KMS-11 (cell line): Measurements from ENCODE around the gene LIMK2.

Source experiments
- H2AFZ ChIP-seq: fragments of 200-600 bp; sonication (generic); 2 replicates; pipeline ENCODE4 v1.6.1; 2016; ENCODE audit warnings: antibody characterized with exemption, mixed run types, low read depth
- H3K27ac ChIP-seq: fragments of 200-600 bp; sonication (generic); 2 replicates; pipeline ENCODE4 v1.6.1; 2016; ENCODE audit warnings: mild to moderate bottlenecking, mixed run types
- H3K27me3 ChIP-seq: fragments of 200-600 bp; sonication (generic); 2 replicates; pipeline ENCODE4 v1.6.1; 2017; ENCODE audit warnings: mild to moderate bottlenecking, low read depth, mixed run types, moderate library complexity; ENCODE audit not compliant: insufficient read depth
- H3K36me3 ChIP-seq: fragments of 200-600 bp; sonication (generic); 2 replicates; pipeline ENCODE4 v1.6.1; 2017; ENCODE audit warnings: mild to moderate bottlenecking, mixed run types; ENCODE audit not compliant: insufficient read depth
- H3K4me1 ChIP-seq: fragments of 200-600 bp; sonication (generic); 2 replicates; pipeline ENCODE4 v1.6.1; 2016; ENCODE audit warnings: mild to moderate bottlenecking, low read depth, mixed run types; ENCODE audit not compliant: poor library complexity, severe bottlenecking
- H3K4me2 ChIP-seq: fragments of 200-600 bp; sonication (generic); 2 replicates; pipeline ENCODE4 v1.7.0; 2016; ENCODE audit warnings: mild to moderate bottlenecking, mixed run types
- H3K4me3 ChIP-seq: fragments of 200-600 bp; sonication (generic); IDR thresholded peaks from 2 replicates; pipeline ENCODE4 v1.6.1; 2017; ENCODE audit warnings: low read depth, low read length, mixed read lengths; ENCODE audit not compliant: insufficient read depth
- H3K79me2 ChIP-seq: fragments of 200-600 bp; sonication (generic); 2 replicates; pipeline ENCODE4 v1.6.1; 2016; ENCODE audit warnings: low read depth, mixed run types; ENCODE audit not compliant: insufficient read depth
- H3K9ac ChIP-seq: fragments of 200-600 bp; sonication (generic); 2 replicates; pipeline ENCODE4 v1.6.1; 2016; ENCODE audit warnings: mild to moderate bottlenecking, mixed run types
- H4K20me1 ChIP-seq: fragments of 200-600 bp; sonication (generic); 2 replicates; pipeline ENCODE4 v1.6.1; 2016; ENCODE audit warnings: mild to moderate bottlenecking, mixed run types; ENCODE audit not compliant: insufficient read depth
- TF ChIP-seq, protein P1 (sequence below): fragments of 200-600 bp; sonication (generic); conservative IDR thresholded peaks from 2 replicates; pipeline ENCODE4 v1.6.1; 2017; ENCODE audit warnings: low read depth, mild to moderate bottlenecking, antibody characterized with exemption, low read length, moderate library complexity, mixed read lengths

Gene LIMK2

DNA sequence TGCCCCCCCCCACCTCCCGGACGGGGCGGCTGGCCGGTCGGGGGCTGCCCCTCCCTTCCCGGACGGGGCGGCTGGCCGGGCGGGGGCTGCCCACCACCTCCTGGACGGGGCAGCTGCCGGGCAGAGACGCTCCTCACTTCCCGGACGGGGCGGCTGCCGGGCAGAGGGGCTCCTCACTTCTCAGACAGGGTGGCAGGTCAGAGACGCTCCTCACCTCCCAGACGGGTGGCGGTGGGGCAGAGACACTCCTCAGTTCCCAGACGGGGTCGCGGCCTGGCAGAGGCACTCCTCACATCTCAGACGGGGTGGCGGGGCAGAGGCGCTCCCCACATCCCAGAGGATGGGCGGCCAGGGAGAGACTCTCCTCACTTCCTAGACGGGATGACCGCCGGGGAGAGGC lies 28.1 kb upstream of the LIMK2 start:
- TF ChIP-seq, protein P1, sequence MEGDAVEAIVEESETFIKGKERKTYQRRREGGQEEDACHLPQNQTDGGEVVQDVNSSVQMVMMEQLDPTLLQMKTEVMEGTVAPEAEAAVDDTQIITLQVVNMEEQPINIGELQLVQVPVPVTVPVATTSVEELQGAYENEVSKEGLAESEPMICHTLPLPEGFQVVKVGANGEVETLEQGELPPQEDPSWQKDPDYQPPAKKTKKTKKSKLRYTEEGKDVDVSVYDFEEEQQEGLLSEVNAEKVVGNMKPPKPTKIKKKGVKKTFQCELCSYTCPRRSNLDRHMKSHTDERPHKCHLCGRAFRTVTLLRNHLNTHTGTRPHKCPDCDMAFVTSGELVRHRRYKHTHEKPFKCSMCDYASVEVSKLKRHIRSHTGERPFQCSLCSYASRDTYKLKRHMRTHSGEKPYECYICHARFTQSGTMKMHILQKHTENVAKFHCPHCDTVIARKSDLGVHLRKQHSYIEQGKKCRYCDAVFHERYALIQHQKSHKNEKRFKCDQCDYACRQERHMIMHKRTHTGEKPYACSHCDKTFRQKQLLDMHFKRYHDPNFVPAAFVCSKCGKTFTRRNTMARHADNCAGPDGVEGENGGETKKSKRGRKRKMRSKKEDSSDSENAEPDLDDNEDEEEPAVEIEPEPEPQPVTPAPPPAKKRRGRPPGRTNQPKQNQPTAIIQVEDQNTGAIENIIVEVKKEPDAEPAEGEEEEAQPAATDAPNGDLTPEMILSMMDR: no peak
- Histone ChIP-seq H3K79me2 (no peaks in the 10 kb centered on the region), H3K4me3 (no peak overlapping the region), H3K36me3 (no peaks in the 10 kb centered on the region), H3K9ac (no peak overlapping the region), H2AFZ (no peak overlapping the region), H3K4me2 (no peak overlapping the region), H3K27me3 (no peaks in the 10 kb centered on the region), H4K20me1 (no peaks in the 10 kb centered on the region), H3K4me1 (no peaks in the 10 kb centered on the region), H3K27ac (no peak overlapping the region)

DNA sequence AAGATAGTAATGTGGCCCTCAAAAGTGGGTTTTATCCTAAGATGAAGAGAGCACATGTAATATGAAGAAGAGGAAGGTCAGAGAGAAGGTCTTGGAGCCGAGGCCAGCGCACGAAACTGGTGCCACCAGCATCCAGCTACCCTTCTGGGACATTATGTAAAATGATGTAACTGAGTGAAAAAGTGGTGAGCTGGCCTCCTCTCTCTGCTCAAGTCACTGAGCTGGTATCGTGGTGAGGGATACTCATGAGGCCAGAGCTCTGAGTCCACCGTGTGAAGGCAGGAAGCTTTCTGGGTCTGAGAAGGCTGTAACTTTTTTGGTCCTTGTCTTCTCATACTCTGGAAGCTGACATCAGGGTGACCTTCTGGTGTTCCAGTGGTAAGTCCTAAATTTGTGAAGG lies 27.0 kb upstream of the LIMK2 start:
- Histone ChIP-seq H3K27ac (no peak overlapping the region), H3K79me2 (no peaks in the 10 kb centered on the region), H2AFZ (no peak overlapping the region), H3K9ac (no peak overlapping the region), H3K4me2 (no peak overlapping the region), H4K20me1 (no peaks in the 10 kb centered on the region), H3K4me3 (no peak overlapping the region), H3K36me3 (no peaks in the 10 kb centered on the region), H3K27me3 (no peaks in the 10 kb centered on the region), H3K4me1 (no peaks in the 10 kb centered on the region)
- TF ChIP-seq, protein P1: no peak

DNA sequence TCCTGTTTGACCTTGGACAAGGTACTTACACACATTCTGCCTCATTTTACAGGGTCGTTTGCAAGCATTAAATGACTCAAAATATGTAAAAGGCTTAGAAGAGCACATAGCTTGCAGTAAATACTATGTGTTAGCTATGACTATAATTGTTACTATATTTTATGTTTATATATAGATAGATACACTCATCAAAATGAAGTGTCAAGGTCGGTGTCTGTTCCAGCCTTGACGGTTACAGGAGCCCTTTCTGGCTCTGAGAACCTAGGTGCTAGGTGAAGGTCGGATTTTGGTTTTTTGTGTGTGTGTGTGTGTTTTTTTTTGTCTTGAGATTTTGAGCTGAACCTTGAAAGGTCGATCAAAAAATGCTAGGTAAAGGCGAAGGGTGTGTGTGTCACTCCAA lies 24.5 kb upstream of the LIMK2 start:
- H3K4me2 ChIP-seq: no peak overlapping the region
- H3K36me3 ChIP-seq: no peaks in the 10 kb centered on the region
- no peak overlapping the region for H3K4me3 ChIP-seq
- H4K20me1 ChIP-seq: no peaks in the 10 kb centered on the region
- no peak overlapping the region for H2AFZ ChIP-seq
- H3K27me3 ChIP-seq: no peaks in the 10 kb centered on the region
- TF ChIP-seq, protein P1: no peak
- peaks cover 16% of the 10 kb centered on the region for H3K4me1 ChIP-seq
- H3K9ac ChIP-seq: no peak overlapping the region
- no peak overlapping the region for H3K27ac ChIP-seq
- H3K79me2 ChIP-seq: no peaks in the 10 kb centered on the region

DNA sequence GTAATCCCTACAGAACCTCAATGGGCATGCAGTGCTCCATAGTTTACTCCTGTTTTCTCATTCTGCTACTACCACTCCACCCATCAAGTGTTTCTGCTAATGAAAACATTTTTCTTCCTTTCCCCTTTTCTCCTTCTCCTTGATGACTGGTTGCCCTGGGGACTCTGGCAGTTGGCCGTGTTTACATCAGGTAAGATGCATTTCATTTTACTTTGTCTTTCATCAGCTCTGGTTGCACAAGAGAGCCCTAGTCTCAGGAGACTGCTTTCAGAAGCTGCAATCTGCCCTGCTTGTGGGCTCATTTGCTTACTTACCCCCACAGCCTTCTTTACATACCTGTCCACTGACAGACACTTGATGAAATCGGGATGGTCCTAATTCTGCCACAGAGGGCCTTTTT lies 19.6 kb upstream of the LIMK2 start:
- H3K4me3 ChIP-seq: no peak overlapping the region
- H3K4me2 ChIP-seq: peak overlapping the region; percentile 2; the same call in 1 of the 2 replicates
- H3K27ac ChIP-seq: no peak overlapping the region
- no peaks in the 10 kb centered on the region for H3K36me3 ChIP-seq
- no peaks in the 10 kb centered on the region for H4K20me1 ChIP-seq
- no peaks in the 10 kb centered on the region for H3K79me2 ChIP-seq
- TF ChIP-seq, protein P1: no peak
- no peak overlapping the region for H3K9ac ChIP-seq
- peaks cover 25% of the 10 kb centered on the region for H3K4me1 ChIP-seq
- H2AFZ ChIP-seq: no peak overlapping the region
- H3K27me3 ChIP-seq: no peaks in the 10 kb centered on the region
